GM18519 (cell line): Measurements from ENCODE around the gene KLF12.

Source experiments
- ATAC-seq: cut with Tn5 transposase; IDR thresholded peaks from one replicate; pipeline ENCODE4 v1.9.1; 2021; ENCODE audit warnings: mild to moderate bottlenecking, moderate library complexity; ENCODE audit not compliant: unreplicated experiment, low FRiP score

KLF12 gene

DNA sequence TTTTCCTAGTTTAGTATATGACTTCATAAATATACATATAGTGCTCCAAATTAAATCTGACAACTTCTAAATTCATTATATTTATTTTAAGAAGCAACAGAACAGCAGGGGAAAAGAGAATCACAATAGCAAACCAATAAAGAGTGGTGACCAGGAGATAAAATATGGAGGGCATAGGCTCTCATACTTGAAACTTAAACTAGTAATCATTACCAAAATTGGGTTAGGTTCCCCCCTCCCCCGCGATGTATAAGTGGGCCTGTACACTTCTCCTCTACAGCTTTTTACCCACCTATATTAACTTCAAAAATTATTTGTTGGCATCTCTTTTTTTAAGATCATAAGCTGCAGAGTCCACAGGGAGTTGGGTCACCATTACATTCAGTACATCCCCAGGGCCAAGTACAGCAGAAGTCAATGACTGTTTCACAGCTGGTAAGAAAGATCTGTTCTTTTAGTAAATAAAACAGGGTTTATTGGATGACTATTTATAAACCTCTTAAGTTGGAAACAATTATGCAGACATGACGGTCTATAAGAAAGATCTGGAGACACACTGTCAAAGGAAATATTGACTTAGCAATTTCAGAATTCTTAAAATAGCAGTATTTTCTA lies 29.4 kb downstream of the KLF12 start:
- ATAC-seq, result no peak

DNA sequence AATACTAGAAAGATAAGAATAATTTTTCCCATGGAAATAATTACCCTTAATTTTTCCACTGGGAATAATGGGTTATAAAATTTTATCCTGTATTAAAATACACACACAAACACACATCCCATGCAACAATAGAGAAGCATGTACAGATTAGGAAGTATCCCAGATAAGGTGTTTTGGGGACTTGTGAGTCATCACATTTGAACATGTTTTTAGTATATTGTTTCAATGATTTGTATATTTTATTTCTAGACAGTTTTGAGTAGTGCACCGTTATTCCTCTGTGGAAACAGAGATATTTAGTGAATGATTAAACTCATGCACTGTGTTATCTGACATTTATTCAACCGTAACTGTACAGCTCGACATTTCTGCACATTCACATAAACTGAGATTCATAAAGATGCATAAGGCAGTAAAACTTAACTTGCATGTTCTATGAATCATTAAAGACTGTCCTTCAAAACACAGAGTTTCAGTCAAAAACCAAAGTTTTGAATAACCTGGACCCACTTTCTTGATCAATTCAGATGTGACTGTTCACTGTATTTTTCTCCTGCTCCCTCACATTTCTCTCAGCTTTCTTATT lies 30.1 kb downstream of the KLF12 start:
- no peak for ATAC-seq

DNA sequence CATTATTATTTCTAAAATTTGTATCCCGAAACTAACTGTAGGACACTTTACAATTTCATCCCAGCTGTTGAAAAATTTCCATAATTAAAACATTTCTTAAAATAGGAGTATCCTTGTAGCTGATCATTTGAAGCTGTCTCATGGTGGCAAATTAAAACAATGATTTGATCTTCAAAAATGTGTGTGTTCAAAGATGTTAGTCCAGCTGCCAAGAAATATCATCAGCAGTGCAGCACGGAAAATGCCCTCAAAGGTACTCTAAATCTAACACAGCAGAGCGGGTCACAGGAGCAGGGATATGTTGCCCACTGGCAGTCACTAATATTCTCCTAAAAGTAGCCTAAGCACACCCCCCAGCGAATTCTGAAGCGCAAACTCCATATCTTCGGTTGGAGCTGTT lies 31.0 kb downstream of the KLF12 start:
- ATAC-seq, result no peak

DNA sequence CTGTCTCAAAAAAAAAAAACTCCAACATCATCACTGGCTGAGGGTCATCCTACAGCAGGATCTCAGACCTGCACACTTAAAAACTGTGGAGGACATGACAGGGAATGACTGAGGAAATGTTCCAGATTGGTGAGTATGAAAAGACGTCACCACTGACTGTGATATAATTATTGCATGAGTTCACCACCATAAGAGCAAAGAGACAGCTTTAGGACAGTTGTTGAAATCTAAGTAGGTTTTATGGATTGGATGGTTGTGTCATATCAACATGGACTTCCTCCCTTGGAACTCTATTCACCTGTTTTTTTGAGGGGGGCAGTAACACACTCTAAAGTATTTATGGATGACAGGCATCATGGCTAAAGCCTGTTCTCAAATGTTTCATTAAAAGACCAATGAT lies 31.5 kb downstream of the KLF12 start:
- no peak for ATAC-seq

DNA sequence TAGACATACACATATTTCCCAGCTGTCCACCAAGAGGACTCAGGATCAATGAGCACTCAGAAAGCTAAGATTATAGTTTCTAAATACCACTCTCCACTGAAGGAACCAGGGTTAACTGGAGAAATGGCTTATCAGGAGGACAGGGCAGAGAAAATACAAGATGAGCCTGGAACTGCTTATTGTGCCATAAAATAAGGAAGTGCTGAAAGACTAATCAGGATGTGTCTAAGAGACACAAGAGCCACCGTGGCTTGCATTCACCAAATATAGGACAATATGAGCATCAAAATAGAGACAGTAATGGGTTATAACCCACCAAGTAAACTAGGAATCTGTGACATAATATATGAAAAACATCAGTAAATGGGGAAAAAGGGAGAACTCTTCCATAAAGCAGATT lies 32.8 kb downstream of the KLF12 start:
- ATAC-seq, result no peak

DNA sequence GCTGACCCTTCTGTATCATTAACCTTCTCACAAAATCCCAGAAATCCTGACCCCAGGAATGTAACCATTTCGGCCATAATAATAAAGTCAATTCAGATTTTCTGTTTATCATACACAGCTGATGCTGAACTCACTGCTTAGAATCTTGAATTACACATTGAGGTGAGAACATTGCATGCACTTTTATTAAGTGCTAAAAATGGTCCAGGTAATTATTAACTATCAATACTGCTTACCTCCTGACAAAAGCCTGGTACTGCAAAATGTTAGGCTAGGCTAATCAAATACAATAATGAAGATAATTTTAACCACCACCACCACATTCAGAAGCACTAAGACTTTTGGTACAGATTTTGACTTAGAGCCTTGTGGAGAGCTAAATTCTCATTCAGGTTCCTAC lies 36.1 kb downstream of the KLF12 start:
- ATAC-seq, result no peak

DNA sequence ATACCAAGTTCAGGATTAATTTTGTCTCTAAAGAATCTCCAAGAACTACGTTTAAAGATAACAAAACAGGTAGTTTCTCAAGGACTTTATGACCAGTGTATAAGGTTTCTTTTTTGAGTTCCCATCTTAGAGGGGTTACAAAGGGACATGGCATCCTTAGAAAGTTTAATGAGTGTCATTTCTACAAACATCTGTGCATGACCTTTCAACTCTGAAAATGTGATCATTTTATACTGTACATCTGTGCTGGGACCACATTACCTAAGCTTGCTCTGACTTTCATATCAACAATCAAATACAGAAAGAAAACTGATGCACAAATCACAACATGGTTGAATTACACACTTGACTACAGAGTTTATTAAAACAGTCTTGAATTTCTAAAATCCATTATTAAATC lies 37.1 kb downstream of the KLF12 start:
- no peak for ATAC-seq

DNA sequence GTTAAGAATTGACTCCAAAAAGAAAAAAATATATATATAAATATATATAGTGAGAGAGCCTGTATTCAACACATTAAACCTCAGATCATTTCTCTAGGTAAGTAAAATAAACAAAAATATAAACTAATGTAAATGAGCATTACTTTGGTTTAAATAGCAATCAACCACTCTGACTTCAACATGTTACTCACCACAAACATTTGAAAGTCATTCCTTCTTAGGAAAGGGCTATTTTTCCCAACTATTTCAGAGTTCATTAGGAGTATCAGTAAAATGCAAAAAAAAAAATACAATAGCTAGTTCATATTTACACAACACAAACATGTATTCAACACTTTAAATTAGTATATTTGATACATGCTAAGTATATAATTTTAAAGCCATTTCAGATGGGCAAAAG lies 40.5 kb downstream of the KLF12 start:
- ATAC-seq, result no peak

DNA sequence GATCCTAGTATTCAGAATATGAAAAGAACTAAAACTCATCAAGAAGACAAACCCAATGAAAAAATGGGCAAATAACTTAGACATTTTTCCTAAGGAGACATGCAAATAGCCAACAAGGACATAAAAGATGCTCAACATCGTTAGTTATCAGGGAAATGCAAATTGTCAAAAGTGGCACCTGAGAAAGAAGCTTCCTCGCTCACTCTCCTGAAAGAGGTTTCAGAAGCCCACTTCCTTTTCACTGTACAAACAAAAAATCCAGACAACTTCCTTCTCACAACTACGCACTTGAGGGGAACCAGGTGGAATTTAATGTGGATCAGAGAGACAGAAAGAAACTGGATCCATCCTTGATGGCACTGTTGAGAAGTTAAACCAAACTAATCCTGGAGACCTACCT lies 41.5 kb downstream of the KLF12 start:
- no peak for ATAC-seq

DNA sequence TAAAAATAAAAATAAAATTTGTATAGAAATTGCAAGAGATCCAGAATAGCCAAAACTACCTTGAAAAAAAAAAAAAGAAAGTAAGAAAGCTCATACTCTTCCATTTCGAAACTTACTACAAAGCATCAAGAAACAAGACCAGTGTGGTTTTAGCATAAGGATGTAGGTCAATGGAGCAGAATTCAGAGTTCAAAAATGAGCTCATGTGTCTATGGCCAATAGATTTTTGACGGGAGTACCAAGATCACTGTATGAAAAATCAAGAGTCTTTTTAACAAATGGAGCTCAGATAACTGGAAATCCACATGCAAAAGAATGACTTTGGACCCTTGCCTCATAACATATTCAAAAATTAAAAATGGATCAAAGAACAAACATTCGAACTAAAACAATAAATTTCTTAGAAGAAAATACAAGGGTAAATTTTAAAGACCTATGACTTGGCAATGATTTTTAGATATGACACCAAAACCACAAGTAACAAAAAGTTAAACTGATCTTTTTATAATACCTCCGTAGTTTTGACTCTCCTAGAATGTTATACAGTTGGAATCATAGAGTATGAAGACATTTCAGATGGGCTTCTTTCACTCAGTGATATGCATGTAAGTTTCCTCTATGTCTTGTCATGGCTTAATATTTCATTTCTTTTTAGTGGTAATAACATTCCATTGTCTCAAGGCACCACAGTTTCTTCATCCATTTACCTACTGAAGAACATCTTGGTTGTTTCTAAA lies 43.2 kb downstream of the KLF12 start:
- no peak for ATAC-seq

DNA sequence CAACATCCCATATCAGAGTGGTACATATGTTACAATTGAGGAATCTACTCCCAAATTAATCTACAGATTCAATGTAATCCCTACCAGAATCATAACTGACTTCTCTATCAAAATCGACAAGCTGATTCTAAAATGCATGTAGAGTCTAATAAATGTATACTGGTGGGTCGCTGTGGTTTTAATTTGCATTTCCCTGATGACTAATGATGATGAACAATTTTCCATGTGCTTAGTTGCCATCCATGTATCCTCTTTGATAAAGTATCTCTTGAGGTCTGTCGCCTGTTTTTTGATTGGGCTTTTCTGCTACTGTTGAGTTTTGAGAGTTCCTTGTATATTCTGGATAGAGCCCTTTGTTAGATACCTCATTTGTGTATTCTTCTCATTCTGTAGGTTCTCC lies 43.8 kb downstream of the KLF12 start:
- ATAC-seq, result no peak

DNA sequence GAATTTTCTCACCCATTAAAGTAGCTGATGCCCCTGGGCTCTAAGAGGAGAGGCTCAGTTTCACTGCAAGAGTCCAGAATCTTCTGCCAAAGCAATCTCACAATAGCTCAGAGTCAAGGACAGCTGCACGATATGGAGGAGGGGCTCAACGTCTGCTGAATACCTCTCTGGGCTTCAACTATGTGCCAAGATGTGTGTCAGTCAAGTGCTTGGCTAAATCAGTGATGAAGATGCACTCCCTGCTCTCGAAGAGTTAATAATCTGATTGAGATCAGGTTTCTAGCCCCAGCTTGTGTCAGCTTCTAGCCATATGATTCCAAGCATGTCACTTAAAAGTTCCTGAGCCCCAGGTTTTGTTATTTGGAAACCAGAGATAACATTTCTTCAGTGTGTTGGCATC lies 46.8 kb downstream of the KLF12 start:
- no peak for ATAC-seq
